GM04504 (cell line): ENCODE data around the gene LIN54.
"Not testable (repeated sequence)": the region's sequence is repeated elsewhere in the genome, so short reads cannot be mapped to it uniquely, and the experiment has no call there.

Source experiments
- DNase-seq: peaks from one replicate; pipeline ENCODE4 v3.0.0-alpha.2; 2012; ENCODE audit warnings: low read depth

Gene LIN54

GRCh38 chr4:83012200-83012686 lies 1.6 kb upstream of the LIN54 start:
- DNase-seq: no peak

- DNase-seq: no peak
Measured at GRCh38 chr4:83011689-83012199, 1.1 kb upstream of the LIN54 start.

GRCh38 chr4:83010111-83010521 lies 507 bp downstream of the LIN54 start:
- DNase-seq: no peak

- DNase-seq: no peak
Measured at GRCh38 chr4:83009529-83009928, 1.1 kb downstream of the LIN54 start.

GRCh38 chr4:83003044-83003791 lies 7.4 kb downstream of the LIN54 start:
- not testable (repeated sequence) for DNase-seq

- DNase-seq: no peak
Measured at GRCh38 chr4:83002329-83002728, 8.3 kb downstream of the LIN54 start.

- DNase-seq: no peak
Measured at GRCh38 chr4:82998898-82999297, 11.7 kb downstream of the LIN54 start.

- DNase-seq: no peak
Measured at GRCh38 chr4:82994834-82995233, 15.8 kb downstream of the LIN54 start.

GRCh38 chr4:82989575-82990429 lies 20.8 kb downstream of the LIN54 start:
- DNase-seq: no peak

GRCh38 chr4:82988323-82988832 lies 22.2 kb downstream of the LIN54 start:
- peak; percentile 66 for DNase-seq

GRCh38 chr4:82987519-82987918 lies 23.1 kb downstream of the LIN54 start:
- not testable (repeated sequence) for DNase-seq

GRCh38 chr4:82984459-82984858 lies 26.2 kb downstream of the LIN54 start:
- peak; percentile 23 for DNase-seq

GRCh38 chr4:82983444-82983843 lies 27.2 kb downstream of the LIN54 start:
- no peak for DNase-seq

- DNase-seq: no peak
Measured at GRCh38 chr4:82981138-82981537, 29.5 kb downstream of the LIN54 start.

- DNase-seq: no peak
Measured at GRCh38 chr4:82975792-82976191, 34.8 kb downstream of the LIN54 start.

GRCh38 chr4:82969414-82969813 lies 41.2 kb downstream of the LIN54 start:
- no peak for DNase-seq

- no peak for DNase-seq
Measured at GRCh38 chr4:82968972-82969371, 41.7 kb downstream of the LIN54 start.

GRCh38 chr4:82965763-82966162 lies 44.9 kb downstream of the LIN54 start:
- DNase-seq: no peak

GRCh38 chr4:82957045-82957444 lies 53.6 kb downstream of the LIN54 start:
- DNase-seq: no peak

- DNase-seq: no peak
Measured at GRCh38 chr4:82954212-82954611, 56.4 kb downstream of the LIN54 start.

- no peak for DNase-seq
Measured at GRCh38 chr4:82951196-82951595, 59.4 kb downstream of the LIN54 start.

- DNase-seq: no peak
Measured at GRCh38 chr4:82948647-82949204, 61.9 kb downstream of the LIN54 start.
